ENCODE results near the gene ARHGAP33. TPM values are rescaled to one million over a fixed set of nuclear protein-coding genes. Genes with fewer than 3 reads are reported as not detected.
A peak's percentile ranks its signal among the peaks of the same experiment; 100 is the strongest.

Gene ARHGAP33
- total and polyA plus RNA-seq, 10 of the 15 experiments (the other 5 are each of a cell fraction or from before 2014, with no cell fraction given), result 0.05 to 22.9 (median 2.3) TPM; not detected in 1

DNA sequence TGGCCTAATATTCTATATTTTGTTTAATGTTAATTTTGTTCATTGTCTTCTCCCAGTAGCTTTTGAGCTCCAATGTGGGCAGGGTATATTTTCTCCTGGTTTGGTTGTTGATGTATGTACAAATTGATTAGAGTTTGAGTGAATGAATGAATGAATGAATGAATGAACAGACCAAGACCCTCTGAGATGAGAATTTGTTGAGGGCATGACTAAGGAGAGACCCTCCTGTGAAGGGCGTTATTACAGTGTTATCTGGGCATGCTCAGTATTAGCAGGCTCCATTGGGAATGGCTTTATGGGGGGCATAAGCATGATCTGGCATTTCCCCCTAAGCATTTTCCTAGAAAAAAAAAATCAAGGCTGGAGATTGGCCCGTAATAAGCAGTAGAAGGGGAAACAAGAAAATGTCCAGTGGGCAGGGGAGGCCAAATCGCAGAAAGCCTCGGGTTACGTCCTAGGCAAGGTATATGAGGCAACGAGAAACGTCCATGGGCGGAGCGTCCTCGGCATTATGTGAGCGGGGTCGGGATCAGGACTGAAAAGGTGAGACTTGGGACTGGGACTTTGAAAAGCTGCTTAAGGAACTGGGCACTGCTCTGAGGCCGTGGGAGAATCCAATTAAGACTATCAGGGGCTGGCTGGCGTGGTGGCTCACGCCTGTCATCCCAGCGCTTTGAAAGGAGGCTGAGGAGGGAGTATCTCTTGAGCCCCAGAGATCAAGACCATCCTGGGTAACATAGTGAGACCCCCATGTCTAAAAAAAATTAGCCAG lies 904 bp upstream of the ARHGAP33 start:
- 54% methylated on average over 16 of the region's 16 CpGs for WGBS (ENCODE audit: insufficient coverage, insufficient replicate concordance, low lambda C conversion rate, missing lambda C conversion rate)
- H3K27ac ChIP-seq (ENCODE audit: control insufficient read depth, insufficient read depth), result no peak overlapping the region
- in situ Hi-C loops (cut with MboI) (no loop called here), intact Hi-C loops (cut with micrococcal nuclease; ENCODE audit: unreplicated experiment) (no loop called here)
- no peaks in the 10 kb centered on the region for H3K79me2 ChIP-seq (ENCODE audit: control insufficient read depth, insufficient read depth, low read length)
- H3K4me2 ChIP-seq (ENCODE audit: control insufficient read depth, insufficient read depth), result peak overlapping the region; percentile 86
- H3K4me3 ChIP-seq, result no peak overlapping the region
- no peaks in the 10 kb centered on the region for H3K9me3 ChIP-seq (replicated peaks; ENCODE audit: control insufficient read depth, insufficient read depth, low read length)
- no peaks in the 10 kb centered on the region; a peak in 1 of 4 replicates for H3K36me3 ChIP-seq (ENCODE audit: control insufficient read depth in 2 of 2, insufficient read depth in 2 of 2, low read length in 1 of 2)
- ChIA-PET POLR2A (interaction anchor here (0.6 to 1.9 kb wide), 2 partner anchors 34 to 127 kb away, joined by 4 to 8 read pairs; partner anchors contain the start of gene COX6B1), CTCF (no interaction called here), RAD21 (ENCODE audit: unreplicated experiment) (no interaction called here), SMC1A (ENCODE audit: uncharacterized antibody, unreplicated experiment) (no interaction called here)
- ATAC-seq, result no peak
- TF ChIP-seq CBX5 (IDR thresholded peaks at IDR 0.05; ENCODE audit: low read depth), result no peak
- no peaks in the 10 kb centered on the region for H4K20me1 ChIP-seq (ENCODE audit: control insufficient read depth, insufficient read depth)
- no peaks in the 10 kb centered on the region for H3K27me3 ChIP-seq (replicated peaks in 1 of 2; ENCODE audit: control insufficient read depth in 2 of 2, insufficient read depth in 2 of 2, low read length in 1 of 2)
- DNase-seq (ENCODE audit: low read depth, low spot score), result no peak
- H3K4me1 ChIP-seq (ENCODE audit: control insufficient read depth, insufficient read depth, low read length), result no peaks in the 10 kb centered on the region
- no TSS peak for BruUV-seq (replicated peaks)
- peak; percentile 59 for FAIRE-seq
- peak overlapping the region; percentile 59; the same call in 1 of the 2 replicates for H2AFZ ChIP-seq (ENCODE audit: control insufficient read depth, low read depth, low read length)
- no peak overlapping the region for H3K9ac ChIP-seq (ENCODE audit: control insufficient read depth, insufficient read depth, low read length)

- ChIA-PET CTCF (no interaction called here), SMC1A (ENCODE audit: uncharacterized antibody, unreplicated experiment) (no interaction called here), POLR2A (no interaction called here), RAD21 (ENCODE audit: unreplicated experiment) (no interaction called here)
- in situ Hi-C loops (cut with MboI) (no loop called here), intact Hi-C loops (cut with micrococcal nuclease; ENCODE audit: unreplicated experiment) (no loop called here)
- no peak for ATAC-seq
- DNase-seq (ENCODE audit: low read depth, low spot score), result no peak
- 51% methylated on average over 9 of the region's 9 CpGs for WGBS (ENCODE audit: insufficient coverage, insufficient replicate concordance, low lambda C conversion rate, missing lambda C conversion rate)
- H4K20me1 ChIP-seq (ENCODE audit: control insufficient read depth, insufficient read depth), result no peaks in the 10 kb centered on the region
- BruUV-seq (replicated peaks), result no TSS peak
- H3K27ac ChIP-seq (ENCODE audit: control insufficient read depth, insufficient read depth), result no peak overlapping the region
- no peaks in the 10 kb centered on the region; a peak in 1 of 4 replicates for H3K36me3 ChIP-seq (ENCODE audit: control insufficient read depth in 2 of 2, insufficient read depth in 2 of 2, low read length in 1 of 2)
- H3K9ac ChIP-seq (ENCODE audit: control insufficient read depth, insufficient read depth, low read length), result no peak overlapping the region
- peak overlapping the region; percentile 86 for H3K4me2 ChIP-seq (ENCODE audit: control insufficient read depth, insufficient read depth)
- peak overlapping the region; percentile 59 for H2AFZ ChIP-seq (ENCODE audit: control insufficient read depth, low read depth, low read length)
- no peaks in the 10 kb centered on the region for H3K79me2 ChIP-seq (ENCODE audit: control insufficient read depth, insufficient read depth, low read length)
- H3K9me3 ChIP-seq (replicated peaks; ENCODE audit: control insufficient read depth, insufficient read depth, low read length), result no peaks in the 10 kb centered on the region
- H3K27me3 ChIP-seq (replicated peaks in 1 of 2; ENCODE audit: control insufficient read depth in 2 of 2, insufficient read depth in 2 of 2, low read length in 1 of 2), result no peaks in the 10 kb centered on the region
- no peak for FAIRE-seq
- H3K4me3 ChIP-seq, result no peak overlapping the region
- no peaks in the 10 kb centered on the region for H3K4me1 ChIP-seq (ENCODE audit: control insufficient read depth, insufficient read depth, low read length)
- TF ChIP-seq ETV6 (conservative IDR thresholded peaks at IDR 0.05 in 1 of 2, IDR thresholded peaks at IDR 0.05 in 1 of 2; ENCODE audit: borderline replicate concordance in 1 of 2, low read depth in 1 of 2) (no peak), ZNF622 (IDR thresholded peaks at IDR 0.05) (no peak), HDAC2 (IDR thresholded peaks at IDR 0.05) (no peak), BMI1 (IDR thresholded peaks at IDR 0.05; ENCODE audit: borderline replicate concordance) (no peak), ZBTB40 (IDR thresholded peaks at IDR 0.05; ENCODE audit: borderline replicate concordance) (no peak), HDAC6 (IDR thresholded peaks at IDR 0.05; ENCODE audit: unreplicated experiment) (no peak), MXI1 (IDR thresholded peaks at IDR 0.05; ENCODE audit: low read depth, low read length) (no peak), BCL11A (IDR thresholded peaks at IDR 0.05; ENCODE audit: low read depth, low read length) (no peak), TCF7 (IDR thresholded peaks at IDR 0.05; ENCODE audit: borderline replicate concordance) (no peak), SMAD5 (IDR thresholded peaks at IDR 0.05; ENCODE audit: low read depth) (no peak), ESRRA (IDR thresholded peaks at IDR 0.05; ENCODE audit: low read length) (no peak), USF1 (IDR thresholded peaks at IDR 0.05; ENCODE audit: borderline replicate concordance, extremely low read length, insufficient read depth, low read depth, low read length) (no peak)
Measured at GRCh38 chr19:35775046-35775297, 392 bp upstream of the ARHGAP33 start.
